Hematopoietic multipotent progenitor cell treated with erythropoietin and hydrocortisone succinate and interleukin-3 and kit ligand, for 6 days (in vitro differentiated cells): ENCODE measurements around the gene BCR.

Experiments
- DNase-seq: peaks from one replicate; pipeline ENCODE4 v3.0.0-alpha.2; 2015

The BCR gene

DNA sequence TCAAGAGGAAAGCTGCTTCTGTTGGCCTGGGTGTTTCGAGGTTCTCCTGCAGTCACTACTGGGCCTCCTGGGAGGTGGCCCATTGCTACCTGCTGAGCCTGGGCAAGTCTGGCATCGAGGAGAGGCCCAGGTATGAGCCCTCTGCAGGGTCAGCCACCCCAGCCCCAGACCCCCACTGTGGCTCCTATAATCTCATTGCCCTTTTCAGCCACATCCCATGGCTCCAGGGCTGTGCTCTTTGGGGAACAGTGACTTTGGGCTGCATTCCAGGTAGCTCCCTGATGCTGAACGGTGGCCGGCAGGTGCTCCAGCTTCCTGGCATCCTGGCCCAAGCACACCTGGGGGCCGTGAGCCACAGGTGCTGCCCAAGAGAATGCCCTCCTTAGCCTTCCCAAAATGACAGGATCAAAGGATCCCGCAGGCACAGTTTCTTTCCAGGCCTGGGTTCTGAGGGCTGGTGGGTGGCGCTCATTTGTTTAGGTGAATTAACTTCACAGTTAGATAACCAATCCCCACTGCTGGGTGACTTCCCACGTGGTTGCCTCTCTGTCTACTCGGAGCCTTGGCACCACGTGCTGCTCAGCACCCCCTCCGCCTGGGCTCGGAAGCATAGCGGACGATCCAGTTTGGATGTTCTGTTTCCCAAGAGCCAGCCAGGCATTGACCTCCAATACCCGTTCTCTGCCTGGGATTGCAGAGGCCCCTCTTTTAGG, 97.4 kb downstream of the BCR start:
- no peak for DNase-seq

DNA sequence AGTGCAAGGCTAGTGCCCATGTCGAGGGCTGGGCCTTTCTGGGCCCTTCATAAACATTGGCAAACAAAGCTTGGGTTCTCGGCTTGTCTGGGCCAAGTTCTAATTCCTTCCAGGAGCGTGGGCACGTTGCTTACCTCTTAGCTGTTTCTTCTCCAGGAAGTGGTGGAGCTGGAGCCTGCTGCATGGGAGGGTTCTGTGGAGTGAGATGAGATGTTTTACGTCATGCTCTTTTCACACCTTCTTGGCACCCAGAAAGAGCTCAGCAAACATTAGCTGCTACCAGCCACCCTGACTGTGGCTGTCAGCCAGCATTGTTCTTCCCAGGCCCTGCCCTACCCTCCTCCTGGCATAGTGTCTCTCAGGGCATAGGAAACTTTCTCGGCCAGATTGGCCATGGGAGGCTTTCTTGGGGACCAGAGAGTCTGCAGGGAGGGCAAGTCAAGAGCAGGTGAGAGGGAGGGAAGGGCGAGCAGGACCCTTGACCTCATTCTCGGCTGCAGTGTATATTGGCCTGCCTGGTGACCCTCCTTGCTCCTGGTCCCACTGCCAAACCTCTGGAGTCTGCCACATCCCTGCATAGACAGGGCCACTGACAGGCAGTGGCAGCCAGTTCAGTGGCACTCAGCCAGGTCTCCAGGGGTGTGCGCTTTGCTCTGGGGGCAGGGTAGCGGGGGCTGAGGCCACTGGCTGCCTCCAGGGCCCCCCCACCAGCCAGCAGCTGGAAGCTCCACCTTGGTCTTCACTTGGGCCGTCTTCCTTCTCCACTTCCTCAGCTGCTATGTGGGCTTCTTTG, 98.8 kb downstream of the BCR start:
- DNase-seq: no peak

DNA sequence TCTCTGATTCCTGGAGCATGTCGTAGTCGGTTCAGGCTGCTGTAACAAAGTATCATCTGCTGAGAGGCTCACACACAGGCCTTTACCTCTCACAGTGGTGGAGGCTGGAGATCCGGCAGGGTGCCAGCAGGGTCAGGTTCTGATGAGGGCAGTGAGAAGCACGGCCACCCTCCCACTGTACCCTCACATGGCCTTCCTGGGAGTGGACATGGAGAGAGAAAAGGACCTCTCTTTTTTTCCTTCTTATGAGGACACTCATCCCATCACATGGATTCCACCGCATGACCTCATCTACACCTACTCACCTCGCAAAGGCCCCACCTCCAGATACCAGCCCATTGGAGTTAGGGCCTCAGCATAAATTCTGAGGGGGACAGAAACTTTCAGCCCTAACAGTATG, 99.5 kb downstream of the BCR start:
- no peak for DNase-seq

DNA sequence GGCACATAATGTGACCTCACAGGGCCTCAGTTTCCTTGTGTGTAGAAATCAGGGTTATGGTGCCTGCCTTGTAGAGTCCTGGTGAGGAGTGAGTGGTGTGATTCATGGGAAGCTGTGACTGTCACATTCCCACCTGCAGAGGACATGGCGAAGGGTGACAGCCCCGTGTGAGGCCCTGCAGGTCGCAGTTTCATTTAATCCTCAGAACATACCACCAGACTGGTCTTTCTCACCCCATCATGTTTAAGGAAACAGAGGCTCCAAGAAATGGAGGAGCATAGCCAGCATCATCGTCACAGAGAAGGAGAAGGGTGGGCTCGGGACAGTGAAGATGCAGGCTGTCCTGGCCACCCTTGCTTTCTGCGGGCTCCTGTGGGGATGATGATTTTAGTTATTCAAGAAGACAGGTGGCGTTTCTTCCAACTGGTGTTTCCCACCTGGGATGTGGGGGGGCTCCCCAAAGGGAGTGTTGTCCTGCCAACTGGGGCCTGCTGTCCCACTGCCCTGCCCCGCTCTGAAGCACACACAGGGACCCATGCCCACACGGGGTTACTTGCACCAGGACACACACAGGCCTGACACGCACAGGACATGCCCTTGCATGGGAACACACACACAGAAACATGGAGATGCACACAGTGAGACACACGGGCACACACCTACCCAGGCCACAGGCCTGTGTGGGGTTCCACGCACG, 100.2 kb downstream of the BCR start:
- no peak for DNase-seq

DNA sequence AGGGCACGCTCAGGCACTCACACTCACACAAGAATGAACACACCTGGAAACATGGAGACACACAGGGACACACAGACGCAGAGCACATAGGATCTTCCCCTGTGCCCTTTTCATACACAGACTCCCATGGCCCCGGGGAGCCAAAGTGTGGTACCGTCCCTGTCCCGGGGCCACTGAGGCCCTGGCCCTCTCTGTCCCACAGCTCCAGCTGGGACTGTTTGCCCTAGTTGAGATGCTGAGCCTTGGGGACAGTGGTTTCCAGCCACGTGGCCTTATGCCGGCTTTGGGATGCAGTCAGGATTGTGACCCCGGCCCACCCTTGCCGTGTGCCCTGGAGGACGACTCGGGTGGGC, 100.7 kb downstream of the BCR start:
- DNase-seq: no peak

DNA sequence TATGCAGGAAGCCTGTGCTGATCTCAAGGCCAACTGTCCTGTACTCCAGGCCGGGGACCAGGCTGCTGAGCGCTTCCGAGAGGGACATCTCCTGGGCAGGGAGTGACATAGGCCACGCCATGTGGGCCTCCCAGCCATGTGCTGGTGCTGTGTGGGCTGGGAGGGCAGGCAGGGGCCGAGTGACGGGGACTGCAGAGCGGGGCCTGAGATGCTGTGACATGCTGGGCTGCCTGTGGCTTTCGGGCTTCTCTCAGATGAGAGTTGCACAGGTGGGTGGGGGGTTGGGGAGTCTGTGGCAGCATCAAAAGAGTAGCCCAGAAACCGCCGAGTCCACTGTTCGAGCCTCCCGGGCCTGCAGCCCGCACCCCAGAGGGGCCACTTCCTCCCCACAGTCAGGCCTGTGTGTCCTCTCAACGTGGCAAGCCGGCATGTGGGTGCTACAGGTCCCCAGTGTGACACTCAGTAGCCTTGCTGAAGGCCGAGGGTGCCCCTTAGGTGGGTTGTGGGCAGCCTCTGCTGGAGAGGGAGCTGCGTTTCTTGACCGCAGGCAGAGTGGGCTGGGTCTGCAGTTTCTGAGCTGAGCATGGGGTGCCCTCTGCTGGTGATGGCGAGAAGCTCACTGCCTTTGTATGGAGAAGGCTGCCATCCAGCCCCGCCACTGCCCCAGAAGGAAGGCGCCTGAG, 101.2 kb downstream of the BCR start:
- DNase-seq: peak; percentile 87

DNA sequence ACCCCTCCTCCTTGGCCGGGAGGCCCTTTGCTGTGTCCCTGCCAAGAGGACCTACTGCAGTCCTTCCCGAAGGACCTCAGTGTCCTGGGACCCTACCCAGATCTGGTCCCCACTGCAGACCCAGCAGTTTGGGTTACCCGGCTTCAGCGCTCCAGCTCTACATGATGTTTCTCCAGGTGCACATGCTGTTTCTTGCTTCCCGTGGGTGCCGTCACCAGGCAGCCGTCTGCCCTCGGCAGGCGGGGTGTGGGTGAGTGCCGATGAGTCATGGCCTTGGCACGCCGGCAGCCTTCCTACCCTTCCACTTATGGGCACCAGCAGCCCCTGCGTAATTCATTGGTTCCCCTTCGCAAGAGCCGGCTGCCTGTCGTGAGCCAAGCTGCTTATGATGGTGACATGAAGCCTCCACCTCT, 101.8 kb downstream of the BCR start:
- no peak for DNase-seq

DNA sequence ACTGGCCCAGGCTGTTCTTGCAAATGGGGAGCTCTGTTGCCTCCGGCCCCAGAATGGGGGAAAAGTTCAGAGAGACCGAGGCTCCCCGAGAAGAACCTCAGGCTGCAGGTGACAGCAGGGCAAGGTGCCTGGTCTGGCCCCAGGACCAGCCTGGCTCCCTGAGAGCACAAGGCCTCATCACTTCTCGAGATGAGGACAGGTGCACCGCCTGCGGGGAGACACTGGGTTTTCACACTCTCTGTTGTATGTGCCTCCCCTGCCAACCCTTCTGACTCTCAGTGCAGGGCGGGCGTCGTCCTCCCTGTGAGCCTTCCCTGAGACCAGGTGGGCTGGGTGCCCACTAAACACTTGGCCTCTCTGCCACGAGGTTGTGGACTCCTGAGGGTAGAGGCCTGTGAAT, 102.2 kb downstream of the BCR start:
- DNase-seq: no peak

DNA sequence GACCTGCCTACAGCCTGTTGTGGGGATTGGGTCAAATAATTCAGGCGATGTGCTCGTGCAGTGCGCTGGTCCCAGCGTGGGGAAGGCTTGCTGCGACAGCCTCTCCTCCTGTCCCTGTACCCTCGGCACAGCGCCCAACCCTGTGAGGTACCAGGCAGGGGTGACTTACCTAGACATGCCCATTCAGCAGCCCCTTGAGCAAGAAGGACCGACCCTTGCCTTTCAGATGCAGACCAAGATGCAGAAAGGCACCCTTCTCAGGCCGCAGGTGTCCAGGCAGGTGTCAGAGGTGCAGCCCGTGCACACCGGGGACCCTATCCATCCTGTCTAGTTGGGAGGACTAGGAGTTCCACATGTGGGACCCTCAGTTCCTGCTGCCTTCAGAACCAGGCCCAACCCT, 102.7 kb downstream of the BCR start:
- no peak for DNase-seq

DNA sequence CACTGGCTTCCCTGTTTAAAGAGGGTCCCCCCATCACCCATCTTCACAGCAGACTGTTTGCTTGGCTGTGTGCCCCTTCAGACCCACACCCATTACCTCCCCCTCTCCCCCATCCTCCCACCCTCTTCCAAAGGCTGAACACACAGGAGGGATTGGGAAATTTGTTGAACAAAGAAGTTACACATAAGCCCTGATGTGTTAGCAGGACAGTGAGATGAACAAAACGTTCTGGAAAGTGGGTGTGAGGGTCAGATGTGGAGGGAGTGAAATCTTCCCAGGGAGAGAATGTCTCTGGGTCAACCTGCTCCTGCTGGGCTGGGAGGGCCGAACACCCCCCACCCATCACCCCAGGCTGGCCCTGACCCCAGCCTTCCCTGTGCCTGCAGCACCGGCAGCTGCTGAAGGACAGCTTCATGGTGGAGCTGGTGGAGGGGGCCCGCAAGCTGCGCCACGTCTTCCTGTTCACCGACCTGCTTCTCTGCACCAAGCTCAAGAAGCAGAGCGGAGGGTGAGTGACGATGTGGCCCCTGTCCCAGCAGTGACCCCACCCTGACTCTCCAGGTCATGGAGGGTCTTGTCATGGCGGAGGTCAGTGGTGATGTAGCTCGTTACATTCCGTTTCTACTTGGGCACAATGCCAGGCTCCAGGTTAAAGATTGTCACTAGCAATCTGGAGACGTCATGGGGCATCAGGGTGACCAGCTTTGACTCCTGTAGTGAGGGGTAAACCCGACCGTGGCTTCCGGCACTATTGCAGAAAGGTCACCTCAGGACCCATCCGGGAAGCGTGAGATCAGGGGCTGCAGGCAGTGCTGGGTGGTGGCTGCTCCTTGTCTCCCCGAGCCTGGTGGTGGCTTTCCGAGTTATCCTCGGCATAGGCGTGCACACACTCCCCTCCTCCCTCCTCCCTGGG, 103.5 kb downstream of the BCR start:
- DNase-seq: no peak

GRCh38 chr22:23284504-23285033, 104.3 kb downstream of the BCR start:
- DNase-seq: no peak

DNA sequence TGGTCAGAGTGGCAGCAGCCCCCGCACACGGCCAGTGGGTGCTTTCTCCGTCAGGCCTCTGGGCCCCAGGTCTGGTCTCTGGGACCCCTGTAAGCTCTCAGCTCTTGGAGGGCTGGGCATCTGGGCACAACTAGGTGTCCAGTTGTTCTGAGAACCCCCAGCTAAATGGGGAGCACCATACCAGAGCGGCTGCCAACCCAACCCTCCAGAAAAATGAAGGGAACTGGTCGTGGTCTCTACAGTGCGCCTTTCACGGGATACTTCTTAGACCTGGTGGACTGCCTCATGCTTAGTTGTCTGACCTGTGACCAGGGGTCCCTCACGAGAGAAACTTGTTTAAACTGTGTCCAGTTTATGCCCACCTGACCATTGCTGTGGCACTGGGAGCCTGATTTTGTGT, 104.9 kb downstream of the BCR start:
- DNase-seq: no peak

- DNase-seq: no peak
These were observed 105.4 kb downstream of the BCR start for GRCh38 chr22:23285734-23286133.

GRCh38 chr22:23286296-23286695, 106.0 kb downstream of the BCR start:
- no peak for DNase-seq

GRCh38 chr22:23287136-23288095, 107.1 kb downstream of the BCR start:
- DNase-seq: no peak

DNA sequence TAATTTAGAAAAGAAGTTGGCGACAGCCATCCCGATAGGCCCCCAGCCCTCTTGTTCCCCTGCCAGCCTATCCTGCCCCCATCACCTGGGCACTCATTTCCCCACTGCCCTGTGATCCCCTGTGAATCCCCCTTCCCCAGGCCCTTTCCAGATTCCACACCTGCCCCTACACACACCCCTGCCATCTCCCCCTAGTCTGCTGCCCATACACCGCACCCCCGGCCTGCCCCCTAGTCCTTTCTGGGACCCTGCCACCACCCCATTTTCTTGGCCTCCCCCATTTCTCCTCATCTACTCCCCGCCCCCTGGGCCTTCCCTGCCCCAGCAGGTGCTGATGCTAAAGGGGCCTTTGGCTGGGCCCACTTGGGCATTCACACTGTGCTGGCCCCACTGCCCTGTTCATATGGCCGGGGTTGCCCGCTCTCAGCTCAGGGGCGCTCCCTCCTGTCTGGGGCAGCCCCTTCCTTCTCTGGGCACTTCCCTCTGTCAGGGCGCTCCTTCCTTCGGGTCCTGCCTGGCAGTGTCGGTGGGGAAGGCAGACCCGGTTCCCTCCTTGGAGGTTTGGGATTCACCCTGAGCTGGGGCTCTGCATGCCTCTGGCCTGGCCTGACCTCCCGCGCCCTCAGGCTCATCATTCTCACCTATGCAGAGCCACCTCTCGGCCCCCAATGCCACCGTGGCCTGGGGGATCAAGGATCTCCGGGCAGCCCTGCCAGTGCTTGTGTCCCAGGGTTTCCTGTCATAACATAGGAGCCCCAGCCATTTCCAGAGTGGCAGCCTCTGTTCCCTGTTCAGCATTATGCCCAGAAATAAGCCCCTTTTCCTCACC, 108.2 kb downstream of the BCR start:
- no peak for DNase-seq

DNA sequence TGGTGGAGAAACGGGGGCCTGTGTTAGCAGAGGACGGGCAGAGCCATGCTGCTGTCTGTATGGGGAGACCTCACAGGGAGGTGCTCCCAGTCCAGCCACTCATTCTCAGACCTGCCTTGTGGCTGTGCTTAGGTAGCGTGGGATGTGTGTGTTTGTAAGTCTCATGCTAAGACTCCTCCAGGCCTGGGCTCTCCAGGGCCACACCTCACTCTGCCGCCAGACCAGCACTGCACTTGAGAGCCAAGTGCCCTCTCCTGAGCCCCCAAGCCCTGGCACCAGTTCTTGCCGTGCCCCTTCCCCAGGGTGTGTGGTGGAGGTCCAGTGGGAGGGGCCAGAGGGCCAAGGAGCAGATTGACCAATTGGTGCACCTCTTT, 108.8 kb downstream of the BCR start:
- DNase-seq: no peak

DNA sequence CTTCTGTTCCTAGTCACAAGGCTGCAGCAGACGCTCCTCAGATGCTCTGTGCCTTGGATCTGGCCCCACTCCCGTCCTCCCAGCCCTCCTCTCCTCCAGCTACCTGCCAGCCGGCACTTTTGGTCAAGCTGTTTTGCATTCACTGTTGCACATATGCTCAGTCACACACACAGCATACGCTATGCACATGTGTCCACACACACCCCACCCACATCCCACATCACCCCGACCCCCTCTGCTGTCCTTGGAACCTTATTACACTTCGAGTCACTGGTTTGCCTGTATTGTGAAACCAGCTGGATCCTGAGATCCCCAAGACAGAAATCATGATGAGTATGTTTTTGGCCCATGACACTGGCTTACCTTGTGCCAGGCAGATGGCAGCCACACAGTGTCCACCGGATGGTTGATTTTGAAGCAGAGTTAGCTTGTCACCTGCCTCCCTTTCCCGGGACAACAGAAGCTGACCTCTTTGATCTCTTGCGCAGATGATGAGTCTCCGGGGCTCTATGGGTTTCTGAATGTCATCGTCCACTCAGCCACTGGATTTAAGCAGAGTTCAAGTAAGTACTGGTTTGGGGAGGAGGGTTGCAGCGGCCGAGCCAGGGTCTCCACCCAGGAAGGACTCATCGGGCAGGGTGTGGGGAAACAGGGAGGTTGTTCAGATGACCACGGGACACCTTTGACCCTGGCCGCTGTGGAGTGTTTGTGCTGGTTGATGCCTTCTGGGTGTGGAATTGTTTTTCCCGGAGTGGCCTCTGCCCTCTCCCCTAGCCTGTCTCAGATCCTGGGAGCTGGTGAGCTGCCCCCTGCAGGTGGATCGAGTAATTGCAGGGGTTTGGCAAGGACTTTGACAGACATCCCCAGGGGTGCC, 109.8 kb downstream of the BCR start:
- DNase-seq: peak; percentile 72
